Measurements from ENCODE around the gene S100A7A. TPM values are rescaled to one million over a fixed set of nuclear protein-coding genes. Genes with fewer than 3 reads are reported as not detected.

The S100A7A gene
- total RNA-seq, 3 donors from 2014 or later = not detected

Other genes with a start within 250 kb of the S100A7A start
- gene LELP1, start 213.1 kb upstream of the S100A7A start, total RNA-seq = not detected
- not detected for gene PRR9, start 198.9 kb upstream of the S100A7A start, total RNA-seq
- not detected for gene LORICRIN, start 156.8 kb upstream of the S100A7A start, total RNA-seq
- not detected for gene PGLYRP3, start 103.6 kb upstream of the S100A7A start, total RNA-seq
- gene PGLYRP4, start 67.7 kb upstream of the S100A7A start, total RNA-seq = not detected
- gene S100A9, start 58.7 kb upstream of the S100A7A start, total RNA-seq = under 1 TPM in 1 of 3 donors, not detected in 2; 0.38 TPM
- not detected for gene S100A12, start 40.9 kb upstream of the S100A7A start, total RNA-seq
- gene S100A8, start 25.4 kb upstream of the S100A7A start, total RNA-seq = not detected
- gene S100A7, start 44.1 kb downstream of the S100A7A start, total RNA-seq = not detected
- 100 to 1,000 TPM; 133 to 188 (median 134) TPM for gene S100A6, start 119.5 kb downstream of the S100A7A start, total RNA-seq
- gene S100A5, start 124.4 kb downstream of the S100A7A start, total RNA-seq = 1 to 10 TPM in 1 of 3 donors, under 1 TPM in 2; 0.74 to 2.5 (median 0.95) TPM
- gene S100A4, start 129.3 kb downstream of the S100A7A start, total RNA-seq = 10 to 100 TPM; 19.6 to 40.3 (median 21.7) TPM
- gene S100A3, start 132.7 kb downstream of the S100A7A start, total RNA-seq = not detected
- gene S100A2, start 149.3 kb downstream of the S100A7A start, total RNA-seq = 1 to 10 TPM in 1 of 3 donors, under 1 TPM in 2; 0.40 to 1.2 (median 0.76) TPM
- gene S100A16, start 196.6 kb downstream of the S100A7A start, total RNA-seq = under 1 TPM in 2 of 3 donors, not detected in 1; 0.24 to 0.29 TPM
- gene S100A14, start 199.8 kb downstream of the S100A7A start, total RNA-seq = under 1 TPM in 2 of 3 donors, not detected in 1; 0.32 to 0.43 TPM
- gene S100A13, start 211.0 kb downstream of the S100A7A start, total RNA-seq = 1 to 10 TPM; 2.0 to 4.9 (median 3.3) TPM
- gene S100A1, start 211.9 kb downstream of the S100A7A start, total RNA-seq = not detected
- 100 to 1,000 TPM; 111 to 117 (median 114) TPM for gene CHTOP, start 217.5 kb downstream of the S100A7A start, total RNA-seq
- 10 to 100 TPM; 32.1 to 36.8 (median 32.7) TPM for gene SNAPIN, start 242.2 kb downstream of the S100A7A start, total RNA-seq

All from activated T-cell treated with anti-CD3 and anti-CD28 coated beads, Interleukin-2, amount 50 U/mL, for 4 hours (primary cell).